22Rv1 (cell line): ENCODE measurements around the gene ISCA2.

ENCODE experiments used
- H3K27ac ChIP-seq: fragments of 450-650 bp; 2 replicates; pipeline ENCODE4 v1.5.1; 2017
- ZFX ChIP-seq: fragments of 450-650 bp; IDR thresholded peaks from 2 replicates; pipeline ENCODE4 v1.6.1; 2017; ENCODE audit warnings: antibody characterized with exemption, borderline replicate concordance
- TF ChIP-seq, protein P1 (sequence below): fragments of 450-650 bp; IDR thresholded peaks from 2 replicates; pipeline ENCODE4 v1.5.1; 2017; ENCODE audit warnings: mild to moderate bottlenecking

The ISCA2 gene

DNA sequence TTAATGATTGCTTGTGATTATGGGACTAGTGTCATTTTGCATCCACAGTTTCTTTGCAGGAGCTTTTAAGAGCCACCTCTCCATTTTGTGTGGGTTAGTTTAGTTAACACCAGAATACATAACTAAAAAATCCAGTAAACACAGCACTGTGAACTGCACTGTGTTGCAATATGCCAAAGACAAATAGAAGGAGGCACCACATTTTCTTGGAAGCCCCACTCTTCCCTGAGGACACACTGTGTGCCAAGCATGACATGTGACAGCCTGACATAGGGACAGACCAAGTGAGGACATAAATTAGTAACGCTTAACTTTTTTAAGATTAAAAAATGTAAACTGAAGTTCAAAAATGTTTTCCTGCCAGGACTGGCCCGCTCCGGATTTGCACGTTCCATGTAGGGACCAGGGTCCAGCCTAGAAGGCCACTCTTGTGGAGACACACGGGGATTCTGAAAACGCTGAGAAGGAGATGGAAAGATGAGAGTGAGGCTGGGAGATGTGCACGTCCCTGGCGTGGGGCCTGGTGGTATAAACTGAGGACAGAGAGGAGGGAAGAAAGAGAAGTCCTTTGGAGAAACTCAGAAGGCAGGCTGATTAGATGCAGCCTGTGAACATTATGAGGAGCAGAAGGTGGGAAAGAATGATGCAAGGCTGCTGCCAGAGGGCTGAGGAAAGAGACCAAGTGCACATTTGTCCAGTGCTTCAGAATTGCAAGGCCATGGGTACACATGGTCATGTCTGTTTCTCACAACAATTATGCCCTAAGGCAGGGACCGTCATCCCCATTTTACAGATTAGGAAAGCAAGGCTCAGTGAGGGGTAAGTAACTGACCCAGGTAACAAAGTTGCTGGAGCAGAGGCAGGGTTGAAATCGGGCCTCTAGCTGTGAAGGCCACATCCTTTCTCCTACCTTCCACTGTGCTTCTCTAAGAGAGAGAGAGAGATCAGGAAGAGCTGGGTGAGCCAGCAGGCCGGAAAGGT is 45.1 kb downstream of the ISCA2 start:
- TF ChIP-seq, protein P1, sequence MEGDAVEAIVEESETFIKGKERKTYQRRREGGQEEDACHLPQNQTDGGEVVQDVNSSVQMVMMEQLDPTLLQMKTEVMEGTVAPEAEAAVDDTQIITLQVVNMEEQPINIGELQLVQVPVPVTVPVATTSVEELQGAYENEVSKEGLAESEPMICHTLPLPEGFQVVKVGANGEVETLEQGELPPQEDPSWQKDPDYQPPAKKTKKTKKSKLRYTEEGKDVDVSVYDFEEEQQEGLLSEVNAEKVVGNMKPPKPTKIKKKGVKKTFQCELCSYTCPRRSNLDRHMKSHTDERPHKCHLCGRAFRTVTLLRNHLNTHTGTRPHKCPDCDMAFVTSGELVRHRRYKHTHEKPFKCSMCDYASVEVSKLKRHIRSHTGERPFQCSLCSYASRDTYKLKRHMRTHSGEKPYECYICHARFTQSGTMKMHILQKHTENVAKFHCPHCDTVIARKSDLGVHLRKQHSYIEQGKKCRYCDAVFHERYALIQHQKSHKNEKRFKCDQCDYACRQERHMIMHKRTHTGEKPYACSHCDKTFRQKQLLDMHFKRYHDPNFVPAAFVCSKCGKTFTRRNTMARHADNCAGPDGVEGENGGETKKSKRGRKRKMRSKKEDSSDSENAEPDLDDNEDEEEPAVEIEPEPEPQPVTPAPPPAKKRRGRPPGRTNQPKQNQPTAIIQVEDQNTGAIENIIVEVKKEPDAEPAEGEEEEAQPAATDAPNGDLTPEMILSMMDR: no peak
- TF ChIP-seq ZFX: no peak
- H3K27ac ChIP-seq: no peak overlapping the region

DNA sequence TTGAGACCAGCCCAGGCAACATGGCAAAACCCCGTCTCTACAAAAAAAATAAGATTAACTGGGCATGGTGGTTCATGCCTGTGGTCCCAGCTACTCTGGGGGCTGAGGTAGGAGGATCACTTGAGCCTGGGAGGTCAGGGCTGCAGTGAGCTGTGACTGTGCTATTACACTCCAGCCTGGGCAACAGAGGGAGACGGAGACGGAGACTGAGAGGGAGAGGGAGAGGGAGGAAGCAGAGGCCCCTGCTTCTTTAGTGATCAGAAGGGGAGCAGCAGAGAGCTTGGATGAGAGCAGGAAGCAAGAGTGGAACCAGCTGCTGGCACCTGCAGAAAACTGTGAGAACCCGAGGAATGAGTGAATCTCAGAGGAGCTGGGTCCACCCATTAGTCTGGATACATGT is 45.9 kb downstream of the ISCA2 start:
- no peak overlapping the region for H3K27ac ChIP-seq
- no peak for TF ChIP-seq ZFX
- TF ChIP-seq, protein P1: no peak

DNA sequence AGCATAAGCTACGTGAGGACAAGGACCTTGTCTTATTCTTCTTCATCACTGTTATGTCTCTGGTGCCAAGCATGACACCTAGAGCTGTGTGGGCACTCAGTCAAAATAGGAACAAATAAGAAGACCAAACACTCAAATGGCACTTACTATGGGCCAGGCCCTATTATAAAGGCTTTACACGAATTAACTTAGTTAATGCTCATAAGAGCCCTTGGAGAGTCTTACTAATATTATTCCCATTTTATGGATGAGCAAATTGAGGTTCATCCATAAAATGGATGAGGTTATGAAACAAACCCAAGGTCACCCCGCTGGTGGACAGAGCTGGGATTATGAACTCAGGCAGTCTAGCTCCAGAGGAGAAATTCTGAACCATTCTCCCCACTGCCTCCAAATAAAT is 47.7 kb downstream of the ISCA2 start:
- H3K27ac ChIP-seq: no peak overlapping the region
- no peak for TF ChIP-seq ZFX
- TF ChIP-seq, protein P1: no peak

DNA sequence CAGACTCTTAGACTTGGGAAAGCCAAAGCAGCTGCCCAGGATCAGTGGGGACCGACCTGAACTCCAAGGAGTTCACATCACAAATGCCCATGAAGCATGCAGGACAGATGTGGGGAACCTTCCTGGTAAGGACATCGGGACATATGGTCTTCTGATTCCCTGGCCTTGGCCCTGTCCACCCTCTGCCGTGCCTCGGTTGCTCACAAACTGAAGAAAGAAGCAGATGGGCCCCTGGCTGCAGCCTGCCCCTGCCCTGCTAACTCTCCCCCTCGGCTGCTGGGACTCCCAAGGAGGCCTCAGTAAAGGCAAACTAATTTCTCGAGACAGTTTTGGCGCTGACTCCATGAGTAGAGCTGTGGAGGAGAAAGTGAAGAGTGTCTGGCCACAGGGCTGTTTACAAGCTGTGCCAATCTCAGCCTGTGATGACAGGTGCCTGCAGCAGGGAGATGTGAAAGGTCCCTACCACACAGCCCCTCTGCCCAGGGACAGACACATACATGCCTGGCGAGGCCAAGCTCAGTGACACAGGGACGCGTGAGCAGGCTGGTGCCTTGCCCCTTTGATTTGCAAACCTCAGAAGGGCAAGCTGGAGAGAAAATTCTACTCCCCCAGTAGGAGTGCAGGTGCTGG is 48.6 kb downstream of the ISCA2 start:
- TF ChIP-seq ZFX: no peak
- TF ChIP-seq, protein P1: no peak
- H3K27ac ChIP-seq: no peak overlapping the region

DNA sequence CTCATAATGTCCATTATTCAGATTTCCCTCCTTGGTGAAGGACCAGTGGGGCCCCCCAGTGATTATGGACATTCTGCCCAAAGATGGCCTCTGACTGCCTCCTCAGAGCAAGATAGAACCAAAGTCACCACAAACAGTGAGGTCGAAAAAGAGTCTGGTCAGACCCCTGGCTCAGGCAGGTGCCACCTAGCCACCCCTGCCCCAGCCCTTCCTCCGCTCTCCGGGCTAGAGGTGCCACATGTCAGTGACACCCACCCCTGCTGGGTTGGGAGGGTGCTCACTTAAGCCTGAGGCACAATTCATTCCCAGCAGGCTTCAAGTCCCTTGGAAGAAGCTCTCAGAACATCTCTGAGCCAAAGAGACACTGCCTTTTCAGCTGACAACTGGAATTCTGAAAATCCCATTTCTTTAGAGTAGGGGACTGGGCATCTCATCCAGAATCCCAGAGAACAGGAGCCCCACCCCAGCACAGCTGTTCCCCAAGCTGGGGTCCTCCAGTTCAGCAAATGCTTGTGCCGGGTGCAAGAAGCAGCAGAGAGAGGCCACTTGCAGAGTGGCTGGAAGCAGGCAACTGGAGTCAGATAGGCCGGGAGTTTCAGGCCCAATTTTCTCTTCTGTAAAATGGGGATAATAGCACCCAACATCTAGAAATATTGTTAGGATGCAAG is 50.3 kb downstream of the ISCA2 start:
- TF ChIP-seq, protein P1: no peak
- TF ChIP-seq ZFX: no peak
- no peak overlapping the region for H3K27ac ChIP-seq

DNA sequence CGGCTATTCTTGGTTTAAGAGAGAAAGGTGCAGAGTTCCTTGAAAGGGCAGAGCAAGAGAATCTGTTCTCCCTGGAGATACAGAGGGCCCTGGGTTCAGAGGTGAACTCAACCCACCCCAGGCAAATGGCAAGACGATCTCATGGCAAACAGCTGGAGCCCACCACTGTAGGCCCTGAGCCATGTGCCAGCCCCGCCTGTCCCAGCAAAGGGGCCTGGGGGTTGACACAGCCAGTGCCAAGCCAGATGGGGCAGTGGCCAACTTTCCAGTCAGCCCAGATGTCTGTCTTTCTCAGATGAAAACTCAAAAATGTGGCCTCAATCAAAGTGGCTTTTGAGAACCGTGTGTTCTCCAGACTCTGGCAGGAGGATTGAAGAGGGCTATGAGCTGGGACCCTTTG is 51.8 kb downstream of the ISCA2 start:
- H3K27ac ChIP-seq: no peak overlapping the region
- TF ChIP-seq ZFX: no peak
- TF ChIP-seq, protein P1: no peak
